ENCODE data around the gene PIWIL4.

DNA sequence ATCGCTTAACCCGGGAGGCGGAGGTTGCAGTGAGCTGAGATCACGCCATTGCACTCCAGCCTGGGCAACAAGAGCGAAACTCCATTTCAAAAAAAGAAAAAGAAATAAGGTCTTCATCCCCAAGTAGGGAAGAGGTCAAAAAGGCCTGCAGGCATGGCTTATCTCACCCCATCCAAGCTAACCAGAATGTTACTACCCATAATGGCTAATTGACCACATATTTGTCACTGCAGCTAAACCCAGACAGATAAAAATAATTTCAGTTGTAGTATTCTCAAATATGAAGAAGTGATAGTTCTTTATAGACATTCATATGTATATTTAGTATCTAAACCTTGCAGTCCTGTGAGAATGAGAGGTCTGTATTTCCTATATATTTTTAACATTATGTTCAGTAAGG lies 17.8 kb downstream of the PIWIL4 start:
- TF ChIP-seq, protein P1, sequence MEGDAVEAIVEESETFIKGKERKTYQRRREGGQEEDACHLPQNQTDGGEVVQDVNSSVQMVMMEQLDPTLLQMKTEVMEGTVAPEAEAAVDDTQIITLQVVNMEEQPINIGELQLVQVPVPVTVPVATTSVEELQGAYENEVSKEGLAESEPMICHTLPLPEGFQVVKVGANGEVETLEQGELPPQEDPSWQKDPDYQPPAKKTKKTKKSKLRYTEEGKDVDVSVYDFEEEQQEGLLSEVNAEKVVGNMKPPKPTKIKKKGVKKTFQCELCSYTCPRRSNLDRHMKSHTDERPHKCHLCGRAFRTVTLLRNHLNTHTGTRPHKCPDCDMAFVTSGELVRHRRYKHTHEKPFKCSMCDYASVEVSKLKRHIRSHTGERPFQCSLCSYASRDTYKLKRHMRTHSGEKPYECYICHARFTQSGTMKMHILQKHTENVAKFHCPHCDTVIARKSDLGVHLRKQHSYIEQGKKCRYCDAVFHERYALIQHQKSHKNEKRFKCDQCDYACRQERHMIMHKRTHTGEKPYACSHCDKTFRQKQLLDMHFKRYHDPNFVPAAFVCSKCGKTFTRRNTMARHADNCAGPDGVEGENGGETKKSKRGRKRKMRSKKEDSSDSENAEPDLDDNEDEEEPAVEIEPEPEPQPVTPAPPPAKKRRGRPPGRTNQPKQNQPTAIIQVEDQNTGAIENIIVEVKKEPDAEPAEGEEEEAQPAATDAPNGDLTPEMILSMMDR (tag by site-specific recombination; IDR thresholded peaks at IDR 0.05): no peak
- TF ChIP-seq, protein P2, sequence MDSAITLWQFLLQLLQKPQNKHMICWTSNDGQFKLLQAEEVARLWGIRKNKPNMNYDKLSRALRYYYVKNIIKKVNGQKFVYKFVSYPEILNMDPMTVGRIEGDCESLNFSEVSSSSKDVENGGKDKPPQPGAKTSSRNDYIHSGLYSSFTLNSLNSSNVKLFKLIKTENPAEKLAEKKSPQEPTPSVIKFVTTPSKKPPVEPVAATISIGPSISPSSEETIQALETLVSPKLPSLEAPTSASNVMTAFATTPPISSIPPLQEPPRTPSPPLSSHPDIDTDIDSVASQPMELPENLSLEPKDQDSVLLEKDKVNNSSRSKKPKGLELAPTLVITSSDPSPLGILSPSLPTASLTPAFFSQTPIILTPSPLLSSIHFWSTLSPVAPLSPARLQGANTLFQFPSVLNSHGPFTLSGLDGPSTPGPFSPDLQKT (IDR thresholded peaks at IDR 0.05; ENCODE audit: borderline replicate concordance, low read depth, low read length): no peak
- TF ChIP-seq BCL11A (tag by site-specific recombination; IDR thresholded peaks at IDR 0.05; ENCODE audit: low read depth) (no peak), ZEB2 (tag by site-specific recombination; IDR thresholded peaks at IDR 0.05) (no peak), ZNF510 (tag by site-specific recombination; IDR thresholded peaks at IDR 0.05; ENCODE audit: insufficient replicate concordance) (no peak), ZNF623 (tag by site-specific recombination; IDR thresholded peaks at IDR 0.05) (no peak), ZNF404 (tag by site-specific recombination; IDR thresholded peaks at IDR 0.05) (no peak), ZNF24 (tag by site-specific recombination; IDR thresholded peaks at IDR 0.05) (no peak), ZNF23 (tag by site-specific recombination; IDR thresholded peaks at IDR 0.05; ENCODE audit: borderline replicate concordance) (no peak), ZNF223 (tag by site-specific recombination; IDR thresholded peaks at IDR 0.05) (no peak), ZNF274 (IDR thresholded peaks at IDR 0.05; ENCODE audit: low read length) (no peak), ZNF274 (tag by site-specific recombination; IDR thresholded peaks at IDR 0.05; ENCODE audit: borderline replicate concordance) (no peak)
